CD4-positive, alpha-beta T cell (primary cell): ENCODE data around the gene DYNC2I2. TPM values are rescaled to one million over a fixed set of nuclear protein-coding genes. Genes with fewer than 3 reads are reported as not detected.
"Not testable (repeated sequence)": the region's sequence is repeated elsewhere in the genome, so short reads cannot be mapped to it uniquely, and the experiment has no call there.

Experiments used
- ATAC-seq: fragments of 200-7000 bp; cut with Tn5 transposase; one replicate; pipeline ENCODE4 v1.10.0; 2022; ENCODE audit warnings: mild to moderate bottlenecking; ENCODE audit not compliant: poor library complexity
- CTCF ChIA-PET: fragments of 350-600 bp; sonication (Branson Sonifier 250); formaldehyde crosslinking; loops from one replicate; lab custom pipeline; 2021; ENCODE audit warnings: antibody characterized with exemption, inconsistent platforms; lab: Charles Lee
- POLR2A ChIA-PET: fragments of 350-600 bp; sonication (Branson Sonifier 250); formaldehyde crosslinking; loops from one replicate; lab custom pipeline; 2021; ENCODE audit warnings: antibody characterized with exemption, inconsistent platforms; lab: Charles Lee
- DNase-seq, 14 experiments: peaks; one replicate each; pipeline ENCODE4 v3.0.0-alpha.2; 2013 to 2020; ENCODE audit warnings: mixed read lengths in 2 of 14
- H3K27ac ChIP-seq, 2 donors: one replicate each; pipeline versions ENCODE4 v1.5.1 to v1.7.0; 2013; ENCODE audit warnings: low read length in 2 of 2, low read depth in 1 of 2, mild to moderate bottlenecking in 1 of 2
- H3K27me3 ChIP-seq, 2 experiments: 1 replicate in 1 of 2; 2 replicates in 1 of 2; pipeline versions ENCODE4 v1.6.1 to v1.7.0; 2013; ENCODE audit warnings: low read length in 2 of 2, control low read depth in 1 of 2, mild to moderate bottlenecking in 1 of 2, moderate library complexity in 1 of 2; ENCODE audit not compliant: insufficient read depth in 2 of 2, control insufficient read depth in 1 of 2
- H3K36me3 ChIP-seq: one replicate; pipeline ENCODE4 v1.6.1; 2013; ENCODE audit warnings: low read length, control low read depth; ENCODE audit not compliant: insufficient read depth
- H3K4me1 ChIP-seq: one replicate; pipeline ENCODE4 v1.6.1; 2013; ENCODE audit warnings: low read length, control low read depth; ENCODE audit not compliant: insufficient read depth
- H3K4me3 ChIP-seq: one replicate; pipeline ENCODE4 v1.5.1; 2013; ENCODE audit warnings: mild to moderate bottlenecking, low read length, moderate library complexity
- H3K9me3 ChIP-seq, 2 experiments: 1 replicate in 1 of 2; 2 replicates in 1 of 2; pipeline versions ENCODE4 v1.6.1 to v1.7.0; 2013; ENCODE audit warnings: low read length in 2 of 2, mild to moderate bottlenecking in 2 of 2, control low read depth in 1 of 2, moderate library complexity in 1 of 2; ENCODE audit not compliant: control insufficient read depth in 1 of 2, insufficient read depth in 1 of 2
- H3K27ac Mint-ChIP-seq: one replicate; pipeline ENCODE4 v1.8.0; 2020; ENCODE audit warnings: mixed read lengths
- H3K27me3 Mint-ChIP-seq: one replicate; pipeline ENCODE4 v1.8.0; 2021; ENCODE audit warnings: mixed read lengths
- H3K36me3 Mint-ChIP-seq: one replicate; pipeline ENCODE4 v1.8.0; 2021; ENCODE audit warnings: low read depth, mixed read lengths
- H3K4me1 Mint-ChIP-seq: one replicate; pipeline ENCODE4 v1.8.0; 2021; ENCODE audit warnings: low read depth, mixed read lengths
- H3K4me3 Mint-ChIP-seq: one replicate; pipeline ENCODE4 v1.8.0; 2020; ENCODE audit warnings: mild to moderate bottlenecking, mixed read lengths
- H3K9me3 Mint-ChIP-seq: one replicate; pipeline ENCODE4 v1.8.0; 2020; ENCODE audit warnings: mixed read lengths
- intact Hi-C, 2 experiments: fragments of 100-400 bp; cut with DNase I in 1 of 2; cut with micrococcal nuclease in 1 of 2; formaldehyde crosslinking; loops; one replicate each; pipeline versions ENCODE4 v1.15.1 to v1.9.0; 2023 to 2025; cut with DNase I, micrococcal nuclease
- total RNA-seq, 174 experiments: library from RNA in 2 of 174; stranded (reverse) in 2 of 174; gene quantifications; one replicate each; pipeline ENCODE4 v1.2.3 and lab custom pipeline; 2021 to 2026
- TF ChIP-seq, protein P1 (sequence below): fragments of 200-600 bp; IDR thresholded peaks from one replicate; pipeline ENCODE4 v1.8.0; 2022; ENCODE audit warnings: antibody characterized with exemption, mild to moderate bottlenecking

DYNC2I2 gene
- total RNA-seq, 2 experiments from 2014 or later, result 2.2 to 3.2 TPM

GRCh38 chr9:128701227-128701854 lies 44.7 kb upstream of the DYNC2I2 start:
- Mint-ChIP-seq H3K4me1 (peaks cover 12% of the 10 kb centered on the region), H3K9me3 (no peaks in the 10 kb centered on the region), H3K27me3 (no peaks in the 10 kb centered on the region), H3K4me3 (peak overlapping the region; percentile 74), H3K36me3 (peaks cover 7% of the 10 kb centered on the region), H3K27ac (no peak overlapping the region)
- intact Hi-C loops, result loop anchor here (5.0 kb wide), 3 partner anchors 44 to 86 kb away; partner anchors contain the start of genes DYNC2I2 (in 1 of the 2), TBC1D13 (in 1 of the 2) and ZER1 (in 1 of the 2)
- Histone ChIP-seq H3K27me3 (no peaks in the 10 kb centered on the region), H3K4me1 (peaks cover 20% of the 10 kb centered on the region), H3K36me3 (peaks cover 9% of the 10 kb centered on the region), H3K27ac (no peak overlapping the region), H3K4me3 (no peak overlapping the region), H3K9me3 (no peaks in the 10 kb centered on the region)
- ATAC-seq, result no peak
- DNase-seq, result peak in 1 of 14 experiments; percentile 29
- ChIA-PET POLR2A (interaction anchor here (1.1 to 1.2 kb wide), 2 partner anchors 8 to 17 kb away, joined by 3 to 4 read pairs; no protein-coding TSS in a partner anchor), CTCF (interaction anchor here (0.9 to 1.3 kb wide), 4 partner anchors 10 to 117 kb away, joined by 4 to 7 read pairs (median 5); partner anchors contain the start of genes ENDOG and SET)
- TF ChIP-seq, protein P1, sequence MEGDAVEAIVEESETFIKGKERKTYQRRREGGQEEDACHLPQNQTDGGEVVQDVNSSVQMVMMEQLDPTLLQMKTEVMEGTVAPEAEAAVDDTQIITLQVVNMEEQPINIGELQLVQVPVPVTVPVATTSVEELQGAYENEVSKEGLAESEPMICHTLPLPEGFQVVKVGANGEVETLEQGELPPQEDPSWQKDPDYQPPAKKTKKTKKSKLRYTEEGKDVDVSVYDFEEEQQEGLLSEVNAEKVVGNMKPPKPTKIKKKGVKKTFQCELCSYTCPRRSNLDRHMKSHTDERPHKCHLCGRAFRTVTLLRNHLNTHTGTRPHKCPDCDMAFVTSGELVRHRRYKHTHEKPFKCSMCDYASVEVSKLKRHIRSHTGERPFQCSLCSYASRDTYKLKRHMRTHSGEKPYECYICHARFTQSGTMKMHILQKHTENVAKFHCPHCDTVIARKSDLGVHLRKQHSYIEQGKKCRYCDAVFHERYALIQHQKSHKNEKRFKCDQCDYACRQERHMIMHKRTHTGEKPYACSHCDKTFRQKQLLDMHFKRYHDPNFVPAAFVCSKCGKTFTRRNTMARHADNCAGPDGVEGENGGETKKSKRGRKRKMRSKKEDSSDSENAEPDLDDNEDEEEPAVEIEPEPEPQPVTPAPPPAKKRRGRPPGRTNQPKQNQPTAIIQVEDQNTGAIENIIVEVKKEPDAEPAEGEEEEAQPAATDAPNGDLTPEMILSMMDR, result no peak

- Mint-ChIP-seq H3K36me3 (peaks cover 28% of the 10 kb centered on the region), H3K4me1 (peaks cover 17% of the 10 kb centered on the region)
- CTCF ChIA-PET, DNase-seq, POLR2A ChIA-PET, H3K27ac Mint-ChIP-seq, H3K27me3 ChIP-seq, H3K27ac ChIP-seq, H3K9me3 ChIP-seq, intact Hi-C loops, H3K4me3 ChIP-seq, H3K4me3 Mint-ChIP-seq, ATAC-seq, H3K27me3 Mint-ChIP-seq, H3K9me3 Mint-ChIP-seq: not testable (repeated sequence)
- peaks cover 20% of the 10 kb centered on the region for H3K4me1 ChIP-seq
- H3K36me3 ChIP-seq, result peaks cover 20% of the 10 kb centered on the region
Measured at GRCh38 chr9:128699096-128699795, 42.6 kb upstream of the DYNC2I2 start.

DNA sequence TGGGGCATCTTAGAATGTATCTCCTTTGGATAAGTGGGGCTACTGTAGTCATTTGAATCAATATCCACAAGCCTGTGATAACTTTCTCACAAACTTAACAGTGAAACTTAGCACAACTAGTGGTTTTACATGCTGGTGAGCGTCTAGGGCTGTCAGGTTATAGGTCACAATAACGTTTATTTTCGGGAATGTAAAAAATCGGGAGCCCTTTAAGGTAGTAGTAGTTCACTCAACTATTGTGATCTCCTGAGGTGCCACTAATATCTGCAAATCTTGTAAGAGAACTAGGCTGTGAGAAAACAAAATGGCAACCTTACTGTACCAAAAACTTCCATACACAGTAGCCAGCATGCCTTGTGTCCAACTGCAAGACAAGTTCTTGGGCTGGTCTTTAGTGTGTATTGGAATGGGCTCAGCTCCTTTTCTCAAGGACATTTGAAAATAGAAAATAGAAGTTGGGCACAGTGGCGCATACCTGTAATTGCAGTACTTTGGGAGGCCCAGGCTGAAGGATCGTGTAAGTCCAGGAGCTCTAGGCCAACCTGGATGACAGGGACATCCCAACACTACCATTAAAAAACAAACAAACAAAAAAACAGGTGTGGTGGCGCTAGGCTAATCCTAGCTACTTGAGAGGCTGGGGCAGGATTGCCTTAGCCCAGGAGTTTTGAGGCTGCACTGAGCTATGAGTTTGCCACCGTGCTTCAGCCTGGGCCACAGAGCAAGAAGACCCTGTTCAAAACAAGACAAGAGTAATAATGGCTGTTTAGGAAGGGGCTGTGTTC lies 40.5 kb upstream of the DYNC2I2 start:
- TF ChIP-seq, protein P1, result no peak
- no peaks in the 10 kb centered on the region for H3K9me3 Mint-ChIP-seq
- peaks cover 42% of the 10 kb centered on the region for H3K36me3 ChIP-seq
- peaks cover 49% of the 10 kb centered on the region for H3K36me3 Mint-ChIP-seq
- no peak overlapping the region for H3K27ac ChIP-seq
- H3K4me3 Mint-ChIP-seq, result no peak overlapping the region
- ChIA-PET CTCF (no interaction called here), POLR2A (interaction anchor here (0.6 to 1.1 kb wide), 3 partner anchors 13 to 131 kb away, joined by 3 to 4 read pairs (median 4); no protein-coding TSS in a partner anchor)
- peaks cover 9% of the 10 kb centered on the region for H3K4me1 Mint-ChIP-seq
- no peak for ATAC-seq
- H3K27me3 ChIP-seq, result no peaks in the 10 kb centered on the region
- no peak overlapping the region for H3K4me3 ChIP-seq
- no peaks in the 10 kb centered on the region for H3K27me3 Mint-ChIP-seq
- DNase-seq, result no peak
- no peak overlapping the region for H3K27ac Mint-ChIP-seq
- H3K4me1 ChIP-seq, result peaks cover 8% of the 10 kb centered on the region
- H3K9me3 ChIP-seq, result no peaks in the 10 kb centered on the region
- intact Hi-C loops, result no loop called here
